ENCODE measurements around the gene HNRNPCL4. TPM values are rescaled to one million over a fixed set of nuclear protein-coding genes. Genes with fewer than 3 reads are reported as not detected.
"Not testable (repeated sequence)": the region's sequence is repeated elsewhere in the genome, so short reads cannot be mapped to it uniquely, and the experiment has no call there.

The HNRNPCL4 gene
- not detected in 2 replicates for total RNA-seq (2014; rRNA removed; shearing (Covaris generic))

DNA sequence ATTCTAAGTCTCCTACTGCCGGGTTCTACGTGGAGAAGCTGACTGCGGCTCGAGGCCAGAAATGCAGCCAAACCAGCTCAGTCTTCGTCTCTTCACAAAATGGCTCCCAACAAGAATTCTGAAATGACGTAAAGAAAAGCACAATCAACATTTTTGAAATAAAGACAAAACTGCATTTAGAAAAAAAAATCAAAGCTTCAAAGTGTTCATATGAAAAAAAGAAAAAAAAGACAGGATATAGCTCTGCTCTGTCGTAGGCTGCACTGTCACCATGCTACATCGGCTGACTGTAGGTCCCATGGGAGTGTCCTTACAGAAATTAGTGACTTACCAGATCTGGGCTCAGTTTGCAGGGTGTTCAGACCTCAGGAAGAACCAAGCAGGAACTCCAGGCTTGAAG, at the start of gene HNRNPCL4:
HNRNPCL4 (minus strand) TSS at position 101 of the 400 bp plus-strand sequence. CDS start 164 bp downstream, outside the sequence.
- not testable (repeated sequence) for DNase-seq (ENCODE audit: low spot score)

- DNase-seq (ENCODE audit: low spot score) = not testable (repeated sequence)
Measured at GRCh38 chr1:13208712-13209111, 43.3 kb upstream of the HNRNPCL4 start.

DNA sequence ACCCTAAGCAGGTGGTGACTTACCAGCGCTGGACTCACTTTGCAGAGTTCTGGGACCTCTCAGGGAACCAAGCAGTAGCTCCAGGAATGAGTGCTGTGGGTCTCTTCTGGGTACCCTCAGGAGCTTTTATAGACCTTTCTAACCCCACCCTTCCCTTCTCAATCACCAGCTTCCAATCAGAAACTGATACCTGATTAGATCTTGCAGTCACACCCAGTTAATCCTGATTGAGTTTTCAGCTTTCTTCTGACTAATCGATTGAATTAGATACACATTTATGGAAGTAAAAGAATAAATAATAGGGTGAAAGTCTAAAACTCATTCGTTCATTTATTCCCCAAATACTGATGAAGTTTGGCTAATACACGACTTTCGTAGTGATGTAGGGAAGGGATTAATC, 35.9 kb upstream of the HNRNPCL4 start, which contains the start of gene PRAMEF13:
PRAMEF13 (minus strand) TSS at position 101 of the 400 bp plus-strand sequence. CDS start 1,820 bp downstream, outside the sequence.
- DNase-seq (ENCODE audit: low spot score) = not testable (repeated sequence)

GRCh38 chr1:13171548-13171947, 6.1 kb upstream of the HNRNPCL4 start, which contains the start of gene PRAMEF9:
PRAMEF9 (plus strand) TSS chr1:13171848; CDS start chr1:13175281, 3,433 bp downstream.
- not testable (repeated sequence) for DNase-seq (ENCODE audit: low spot score)

GRCh38 chr1:13155909-13156308, 9.5 kb downstream of the HNRNPCL4 start, which contains the start of gene PRAMEF26:
PRAMEF26 (minus strand) TSS chr1:13156009; CDS start chr1:13153095, 2,914 bp downstream.
- DNase-seq (ENCODE audit: low spot score) = not testable (repeated sequence)

GRCh38 chr1:13116754-13117153, 48.7 kb downstream of the HNRNPCL4 start, which contains the start of gene HNRNPCL2:
HNRNPCL2 (minus strand) TSS chr1:13116854; CDS start chr1:13116400, 454 bp downstream.
- not testable (repeated sequence) for DNase-seq (ENCODE audit: low spot score)

Other genes starting within 250 kb of the HNRNPCL4 start
- not detected in 2 replicates for gene PRAMEF7, start 249.0 kb downstream of the HNRNPCL4 start, total RNA-seq (2014; rRNA removed; shearing (Covaris generic))
- not detected in 2 replicates for gene PRAMEF6, start 218.1 kb downstream of the HNRNPCL4 start, total RNA-seq (2014; rRNA removed; shearing (Covaris generic))
- not detected in 2 replicates for gene PRAMEF27, start 109.1 kb downstream of the HNRNPCL4 start, total RNA-seq (2014; rRNA removed; shearing (Covaris generic))
- not detected in 2 replicates for gene HNRNPCL3, start 104.9 kb downstream of the HNRNPCL4 start, total RNA-seq (2014; rRNA removed; shearing (Covaris generic))
- gene PRAMEF25, start 94.9 kb downstream of the HNRNPCL4 start, total RNA-seq (2014; rRNA removed; shearing (Covaris generic)) = not detected in 2 replicates
- gene HNRNPCL2, start 48.8 kb downstream of the HNRNPCL4 start, total RNA-seq (2014; rRNA removed; shearing (Covaris generic)) = not detected in 2 replicates
- not detected in 2 replicates for gene PRAMEF26, start 9.6 kb downstream of the HNRNPCL4 start, total RNA-seq (2014; rRNA removed; shearing (Covaris generic))
- not detected in 2 replicates for gene PRAMEF9, start 6.2 kb upstream of the HNRNPCL4 start, total RNA-seq (2014; rRNA removed; shearing (Covaris generic))
- not detected in 2 replicates for gene PRAMEF13, start 35.8 kb upstream of the HNRNPCL4 start, total RNA-seq (2014; rRNA removed; shearing (Covaris generic))
- gene PRAMEF18, start 60.5 kb upstream of the HNRNPCL4 start, total RNA-seq (2014; rRNA removed; shearing (Covaris generic)) = not detected in 2 replicates
- gene PRAMEF5, start 88.6 kb upstream of the HNRNPCL4 start, total RNA-seq (2014; rRNA removed; shearing (Covaris generic)) = not detected in 2 replicates
- not detected in 2 replicates for gene PRAMEF8, start 119.5 kb upstream of the HNRNPCL4 start, total RNA-seq (2014; rRNA removed; shearing (Covaris generic))
- not detected in 2 replicates for gene PRAMEF33, start 137.9 kb upstream of the HNRNPCL4 start, total RNA-seq (2014; rRNA removed; shearing (Covaris generic))
- gene PRAMEF15, start 149.9 kb upstream of the HNRNPCL4 start, total RNA-seq (2014; rRNA removed; shearing (Covaris generic)) = not detected in 2 replicates
- not detected in 2 replicates for gene PRAMEF14, start 181.5 kb upstream of the HNRNPCL4 start, total RNA-seq (2014; rRNA removed; shearing (Covaris generic))
- not detected in 2 replicates for gene PRAMEF19, start 206.3 kb upstream of the HNRNPCL4 start, total RNA-seq (2014; rRNA removed; shearing (Covaris generic))
- not detected in 2 replicates for gene PRAMEF17, start 224.0 kb upstream of the HNRNPCL4 start, total RNA-seq (2014; rRNA removed; shearing (Covaris generic))
- not detected in 2 replicates for gene PRAMEF20, start 244.8 kb upstream of the HNRNPCL4 start, total RNA-seq (2014; rRNA removed; shearing (Covaris generic))